Neural cell (in vitro differentiated cells): ENCODE measurements around the gene RBM11.

ENCODE experiments used
- EP300 ChIP-seq: fragments of 450-650 bp; conservative IDR thresholded peaks from 2 replicates; pipeline ENCODE4 v1.6.1; 2014; ENCODE audit warnings: antibody characterized with exemption, mild to moderate bottlenecking, moderate library complexity; ENCODE audit not compliant: poor library complexity, severe bottlenecking
- EZH2 ChIP-seq: fragments of 200-600, 300-800 bp; shearing (Covaris generic), sonication (generic); IDR thresholded peaks from 2 replicates; pipeline ENCODE4 v1.6.1; 2014; ENCODE audit warnings: antibody characterized with exemption, low read length, borderline replicate concordance, mild to moderate bottlenecking; ENCODE audit not compliant: insufficient read depth, poor library complexity, severe bottlenecking
- MXI1 ChIP-seq: fragments of 450-650 bp; conservative IDR thresholded peaks from 2 replicates; pipeline ENCODE4 v1.6.1; 2014; ENCODE audit warnings: antibody characterized with exemption, mild to moderate bottlenecking; ENCODE audit not compliant: poor library complexity, severe bottlenecking
- RAD21 ChIP-seq: fragments of 450-650 bp; conservative IDR thresholded peaks from 2 replicates; pipeline ENCODE4 v1.6.1; 2014; ENCODE audit warnings: antibody characterized with exemption, mild to moderate bottlenecking, moderate library complexity
- SMC3 ChIP-seq: fragments of 450-650 bp; conservative IDR thresholded peaks from 2 replicates; pipeline ENCODE4 v1.6.1; 2014; ENCODE audit warnings: antibody characterized with exemption, mild to moderate bottlenecking, moderate library complexity; ENCODE audit not compliant: poor library complexity
- TAF1 ChIP-seq: IDR thresholded peaks from 2 replicates; pipeline ENCODE4 v1.6.1; 2012; ENCODE audit warnings: low read depth
- TF ChIP-seq, protein P1 (sequence below): fragments of 450-650 bp; IDR thresholded peaks from 2 replicates; pipeline ENCODE4 v1.5.1; 2014; ENCODE audit warnings: antibody characterized with exemption, mild to moderate bottlenecking, moderate library complexity; ENCODE audit not compliant: poor library complexity, severe bottlenecking
- TF ChIP-seq, protein P2 (sequence below): IDR thresholded peaks from 2 replicates; pipeline ENCODE4 v1.6.1; 2012; ENCODE audit warnings: borderline replicate concordance

DNA sequence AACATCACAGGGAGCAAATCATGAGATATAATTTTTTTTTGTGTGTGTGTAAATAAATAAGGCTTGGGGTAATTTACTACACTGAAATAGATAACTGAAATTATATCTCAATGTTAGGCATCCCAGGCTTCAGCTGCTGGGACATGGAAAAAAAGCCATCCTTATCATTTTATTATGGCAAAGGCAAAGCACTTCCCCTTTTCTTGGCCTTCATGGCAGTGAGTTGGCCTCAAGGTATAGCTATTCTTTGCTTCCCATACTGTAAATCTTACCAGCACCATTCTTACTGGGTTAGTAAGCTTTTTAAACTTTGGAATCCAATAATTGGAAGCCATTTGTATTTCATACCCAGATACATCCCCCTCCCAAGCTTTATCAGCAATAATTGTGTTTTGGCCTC, 29.0 kb downstream of the RBM11 start:
- TF ChIP-seq EZH2 = no peak
- TF ChIP-seq, protein P1, sequence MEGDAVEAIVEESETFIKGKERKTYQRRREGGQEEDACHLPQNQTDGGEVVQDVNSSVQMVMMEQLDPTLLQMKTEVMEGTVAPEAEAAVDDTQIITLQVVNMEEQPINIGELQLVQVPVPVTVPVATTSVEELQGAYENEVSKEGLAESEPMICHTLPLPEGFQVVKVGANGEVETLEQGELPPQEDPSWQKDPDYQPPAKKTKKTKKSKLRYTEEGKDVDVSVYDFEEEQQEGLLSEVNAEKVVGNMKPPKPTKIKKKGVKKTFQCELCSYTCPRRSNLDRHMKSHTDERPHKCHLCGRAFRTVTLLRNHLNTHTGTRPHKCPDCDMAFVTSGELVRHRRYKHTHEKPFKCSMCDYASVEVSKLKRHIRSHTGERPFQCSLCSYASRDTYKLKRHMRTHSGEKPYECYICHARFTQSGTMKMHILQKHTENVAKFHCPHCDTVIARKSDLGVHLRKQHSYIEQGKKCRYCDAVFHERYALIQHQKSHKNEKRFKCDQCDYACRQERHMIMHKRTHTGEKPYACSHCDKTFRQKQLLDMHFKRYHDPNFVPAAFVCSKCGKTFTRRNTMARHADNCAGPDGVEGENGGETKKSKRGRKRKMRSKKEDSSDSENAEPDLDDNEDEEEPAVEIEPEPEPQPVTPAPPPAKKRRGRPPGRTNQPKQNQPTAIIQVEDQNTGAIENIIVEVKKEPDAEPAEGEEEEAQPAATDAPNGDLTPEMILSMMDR = no peak
- no peak for TF ChIP-seq EP300
- no peak for TF ChIP-seq SMC3
- TF ChIP-seq MXI1 = no peak
- TF ChIP-seq, protein P2, sequence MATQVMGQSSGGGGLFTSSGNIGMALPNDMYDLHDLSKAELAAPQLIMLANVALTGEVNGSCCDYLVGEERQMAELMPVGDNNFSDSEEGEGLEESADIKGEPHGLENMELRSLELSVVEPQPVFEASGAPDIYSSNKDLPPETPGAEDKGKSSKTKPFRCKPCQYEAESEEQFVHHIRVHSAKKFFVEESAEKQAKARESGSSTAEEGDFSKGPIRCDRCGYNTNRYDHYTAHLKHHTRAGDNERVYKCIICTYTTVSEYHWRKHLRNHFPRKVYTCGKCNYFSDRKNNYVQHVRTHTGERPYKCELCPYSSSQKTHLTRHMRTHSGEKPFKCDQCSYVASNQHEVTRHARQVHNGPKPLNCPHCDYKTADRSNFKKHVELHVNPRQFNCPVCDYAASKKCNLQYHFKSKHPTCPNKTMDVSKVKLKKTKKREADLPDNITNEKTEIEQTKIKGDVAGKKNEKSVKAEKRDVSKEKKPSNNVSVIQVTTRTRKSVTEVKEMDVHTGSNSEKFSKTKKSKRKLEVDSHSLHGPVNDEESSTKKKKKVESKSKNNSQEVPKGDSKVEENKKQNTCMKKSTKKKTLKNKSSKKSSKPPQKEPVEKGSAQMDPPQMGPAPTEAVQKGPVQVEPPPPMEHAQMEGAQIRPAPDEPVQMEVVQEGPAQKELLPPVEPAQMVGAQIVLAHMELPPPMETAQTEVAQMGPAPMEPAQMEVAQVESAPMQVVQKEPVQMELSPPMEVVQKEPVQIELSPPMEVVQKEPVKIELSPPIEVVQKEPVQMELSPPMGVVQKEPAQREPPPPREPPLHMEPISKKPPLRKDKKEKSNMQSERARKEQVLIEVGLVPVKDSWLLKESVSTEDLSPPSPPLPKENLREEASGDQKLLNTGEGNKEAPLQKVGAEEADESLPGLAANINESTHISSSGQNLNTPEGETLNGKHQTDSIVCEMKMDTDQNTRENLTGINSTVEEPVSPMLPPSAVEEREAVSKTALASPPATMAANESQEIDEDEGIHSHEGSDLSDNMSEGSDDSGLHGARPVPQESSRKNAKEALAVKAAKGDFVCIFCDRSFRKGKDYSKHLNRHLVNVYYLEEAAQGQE = no peak
- TF ChIP-seq RAD21 = no peak
- no peak for TF ChIP-seq TAF1
